NCI-H2081 (cell line): ENCODE measurements around the gene KBTBD13.

Experiments
- DNase-seq, 2 experiments: peaks; one replicate each; lab custom pipeline; 2025; lab: John Stamatoyannopoulos, UW

KBTBD13 gene

GRCh38 chr15:65051266-65051665 lies 25.3 kb upstream of the KBTBD13 start:
- DNase-seq = no peak

GRCh38 chr15:65052956-65053355 lies 23.6 kb upstream of the KBTBD13 start:
- DNase-seq = no peak

- peak; percentile 40 to 55 for DNase-seq
These were observed 22.0 kb upstream of the KBTBD13 start for GRCh38 chr15:65054333-65055200.

GRCh38 chr15:65055201-65055870 lies 21.2 kb upstream of the KBTBD13 start:
- no peak for DNase-seq

GRCh38 chr15:65056106-65056505 lies 20.4 kb upstream of the KBTBD13 start:
- DNase-seq = no peak

- DNase-seq = no peak
These were observed 19.5 kb upstream of the KBTBD13 start for GRCh38 chr15:65056868-65057548.

- no peak for DNase-seq
These were observed 19.0 kb upstream of the KBTBD13 start for GRCh38 chr15:65057549-65057940.

GRCh38 chr15:65058394-65059368 lies 17.9 kb upstream of the KBTBD13 start:
- no peak for DNase-seq

- DNase-seq = no peak
These were observed 17.2 kb upstream of the KBTBD13 start for GRCh38 chr15:65059369-65059750.

GRCh38 chr15:65059931-65060596 lies 16.5 kb upstream of the KBTBD13 start:
- no peak for DNase-seq

GRCh38 chr15:65060641-65061397 lies 15.7 kb upstream of the KBTBD13 start:
- no peak for DNase-seq

- DNase-seq = no peak
These were observed 14.5 kb upstream of the KBTBD13 start for GRCh38 chr15:65062061-65062460.

GRCh38 chr15:65062726-65063125 lies 13.8 kb upstream of the KBTBD13 start:
- DNase-seq = no peak

- DNase-seq = no peak
These were observed 10.4 kb upstream of the KBTBD13 start for GRCh38 chr15:65066001-65066634.

GRCh38 chr15:65066635-65067316 lies 9.8 kb upstream of the KBTBD13 start:
- DNase-seq = no peak

GRCh38 chr15:65067317-65067644 lies 9.3 kb upstream of the KBTBD13 start:
- DNase-seq = no peak

- no peak for DNase-seq
These were observed 8.7 kb upstream of the KBTBD13 start, which contains the start of gene RASL12 for GRCh38 chr15:65067645-65068402. RASL12 (minus strand) TSS chr15:65067991; CDS start chr15:65067835, 156 bp downstream.

- no peak for DNase-seq
These were observed 8.2 kb upstream of the KBTBD13 start for GRCh38 chr15:65068403-65068788.

GRCh38 chr15:65069179-65069578 lies 7.4 kb upstream of the KBTBD13 start:
- no peak for DNase-seq
